CD4-positive, alpha-beta T cell (primary cell): ENCODE data around the gene SSH3. TPM values are rescaled to one million over a fixed set of nuclear protein-coding genes. Genes with fewer than 3 reads are reported as not detected.

ENCODE experiments used
- ATAC-seq: fragments of 200-7000 bp; cut with Tn5 transposase; one replicate; pipeline ENCODE4 v1.10.0; 2022; ENCODE audit warnings: mild to moderate bottlenecking; ENCODE audit not compliant: poor library complexity
- CTCF ChIA-PET: fragments of 350-600 bp; sonication (Branson Sonifier 250); formaldehyde crosslinking; loops from one replicate; lab custom pipeline; 2021; ENCODE audit warnings: antibody characterized with exemption, inconsistent platforms; lab: Charles Lee
- POLR2A ChIA-PET: fragments of 350-600 bp; sonication (Branson Sonifier 250); formaldehyde crosslinking; loops from one replicate; lab custom pipeline; 2021; ENCODE audit warnings: antibody characterized with exemption, inconsistent platforms; lab: Charles Lee
- DNase-seq, 14 experiments: peaks; one replicate each; pipeline ENCODE4 v3.0.0-alpha.2; 2013 to 2020; ENCODE audit warnings: mixed read lengths in 2 of 14
- H3K27ac ChIP-seq, 2 donors: one replicate each; pipeline versions ENCODE4 v1.5.1 to v1.7.0; 2013; ENCODE audit warnings: low read length in 2 of 2, low read depth in 1 of 2, mild to moderate bottlenecking in 1 of 2
- H3K27me3 ChIP-seq, 2 experiments: 1 replicate in 1 of 2; 2 replicates in 1 of 2; pipeline versions ENCODE4 v1.6.1 to v1.7.0; 2013; ENCODE audit warnings: low read length in 2 of 2, control low read depth in 1 of 2, mild to moderate bottlenecking in 1 of 2, moderate library complexity in 1 of 2; ENCODE audit not compliant: insufficient read depth in 2 of 2, control insufficient read depth in 1 of 2
- H3K36me3 ChIP-seq: one replicate; pipeline ENCODE4 v1.6.1; 2013; ENCODE audit warnings: low read length, control low read depth; ENCODE audit not compliant: insufficient read depth
- H3K4me1 ChIP-seq: one replicate; pipeline ENCODE4 v1.6.1; 2013; ENCODE audit warnings: low read length, control low read depth; ENCODE audit not compliant: insufficient read depth
- H3K4me3 ChIP-seq: one replicate; pipeline ENCODE4 v1.5.1; 2013; ENCODE audit warnings: mild to moderate bottlenecking, low read length, moderate library complexity
- H3K9me3 ChIP-seq, 2 experiments: 1 replicate in 1 of 2; 2 replicates in 1 of 2; pipeline versions ENCODE4 v1.6.1 to v1.7.0; 2013; ENCODE audit warnings: low read length in 2 of 2, mild to moderate bottlenecking in 2 of 2, control low read depth in 1 of 2, moderate library complexity in 1 of 2; ENCODE audit not compliant: control insufficient read depth in 1 of 2, insufficient read depth in 1 of 2
- H3K27ac Mint-ChIP-seq: one replicate; pipeline ENCODE4 v1.8.0; 2020; ENCODE audit warnings: mixed read lengths
- H3K27me3 Mint-ChIP-seq: one replicate; pipeline ENCODE4 v1.8.0; 2021; ENCODE audit warnings: mixed read lengths
- H3K36me3 Mint-ChIP-seq: one replicate; pipeline ENCODE4 v1.8.0; 2021; ENCODE audit warnings: low read depth, mixed read lengths
- H3K4me1 Mint-ChIP-seq: one replicate; pipeline ENCODE4 v1.8.0; 2021; ENCODE audit warnings: low read depth, mixed read lengths
- H3K4me3 Mint-ChIP-seq: one replicate; pipeline ENCODE4 v1.8.0; 2020; ENCODE audit warnings: mild to moderate bottlenecking, mixed read lengths
- H3K9me3 Mint-ChIP-seq: one replicate; pipeline ENCODE4 v1.8.0; 2020; ENCODE audit warnings: mixed read lengths
- intact Hi-C, 2 experiments: fragments of 100-400 bp; cut with DNase I in 1 of 2; cut with micrococcal nuclease in 1 of 2; formaldehyde crosslinking; loops; one replicate each; pipeline versions ENCODE4 v1.15.1 to v1.9.0; 2023 to 2025; cut with DNase I, micrococcal nuclease
- total RNA-seq, 174 experiments: library from RNA in 2 of 174; stranded (reverse) in 2 of 174; gene quantifications; one replicate each; pipeline ENCODE4 v1.2.3 and lab custom pipeline; 2021 to 2026
- TF ChIP-seq, protein P1 (sequence below): fragments of 200-600 bp; IDR thresholded peaks from one replicate; pipeline ENCODE4 v1.8.0; 2022; ENCODE audit warnings: antibody characterized with exemption, mild to moderate bottlenecking

SSH3 gene
- total RNA-seq, 2 experiments from 2014 or later, result 8.5 to 8.8 TPM

DNA sequence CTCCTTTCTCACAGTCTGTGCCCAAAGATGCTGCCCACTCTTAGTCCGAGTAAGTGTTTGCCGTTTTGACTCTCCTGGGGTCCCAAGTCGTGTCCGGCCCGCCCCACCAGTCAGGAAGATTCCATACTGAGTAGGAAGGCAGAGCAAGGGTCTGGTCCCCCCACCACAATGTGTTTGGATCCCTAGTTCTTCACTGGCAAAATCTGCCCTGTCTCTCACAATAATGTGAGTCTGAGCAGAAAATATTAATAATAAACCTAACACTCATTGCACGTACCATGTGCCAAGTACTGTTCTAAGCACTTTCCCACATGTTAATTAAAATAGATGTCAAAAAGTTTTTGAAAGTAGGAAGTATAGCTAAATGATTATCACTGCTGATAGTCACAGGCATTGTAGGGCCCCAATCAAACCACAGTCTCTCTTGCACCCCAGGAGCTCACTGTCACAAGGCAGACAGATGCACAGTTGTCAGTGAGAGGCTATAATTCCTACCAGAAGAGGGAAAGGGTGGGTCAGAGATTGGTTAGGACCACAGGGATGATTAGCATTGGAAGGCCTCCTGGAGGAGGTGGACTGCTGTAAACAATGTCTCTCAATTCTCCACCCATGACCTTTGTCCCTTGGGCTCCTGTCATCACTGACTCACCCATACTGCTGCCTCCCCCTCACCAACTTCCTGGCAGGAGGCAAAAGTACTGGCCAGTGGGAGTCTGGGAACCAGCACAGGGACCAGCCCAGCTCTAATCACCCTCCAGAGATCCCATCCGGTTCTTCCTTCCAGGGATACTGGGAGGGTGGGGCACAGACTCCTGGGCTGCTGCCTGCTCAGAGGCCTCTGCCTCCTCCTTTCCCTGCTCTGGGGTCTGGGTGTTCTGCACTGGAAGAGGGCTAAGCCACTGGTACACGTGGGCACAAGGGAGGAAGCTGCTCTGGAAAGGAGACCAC is 51.0 kb downstream of the SSH3 start:
- Mint-ChIP-seq H3K36me3 (peaks cover 14% of the 10 kb centered on the region), H3K27ac (peak overlapping the region; percentile 99), H3K27me3 (no peaks in the 10 kb centered on the region), H3K4me3 (peak overlapping the region; percentile 98), H3K4me1 (peaks cover 50% of the 10 kb centered on the region), H3K9me3 (no peaks in the 10 kb centered on the region)
- POLR2A ChIA-PET, result interaction anchor here (0.8 to 4.7 kb wide), 35 partner anchors 8 to 275 kb away, joined by 3 to 81 read pairs (median 7); partner anchors contain the start of genes AIP, ANKRD13D, CLCF1 and GRK2
- peak overlapping the region; percentile 78 for H3K4me3 ChIP-seq
- DNase-seq (peak in 3 of 14 experiments; percentile 31 to 54 (median 45)), ATAC-seq (no peak)
- peak overlapping the region; percentile 94 to 100 for H3K27ac ChIP-seq
- CTCF ChIA-PET, result interaction anchor here (0.8 to 10.0 kb wide), 8 partner anchors 20 to 273 kb away, joined by 3 to 241 read pairs (median 3); no protein-coding TSS in a partner anchor
- H3K27me3 ChIP-seq, result no peaks in the 10 kb centered on the region
- H3K4me1 ChIP-seq, result peaks cover 67% of the 10 kb centered on the region
- TF ChIP-seq, protein P1, sequence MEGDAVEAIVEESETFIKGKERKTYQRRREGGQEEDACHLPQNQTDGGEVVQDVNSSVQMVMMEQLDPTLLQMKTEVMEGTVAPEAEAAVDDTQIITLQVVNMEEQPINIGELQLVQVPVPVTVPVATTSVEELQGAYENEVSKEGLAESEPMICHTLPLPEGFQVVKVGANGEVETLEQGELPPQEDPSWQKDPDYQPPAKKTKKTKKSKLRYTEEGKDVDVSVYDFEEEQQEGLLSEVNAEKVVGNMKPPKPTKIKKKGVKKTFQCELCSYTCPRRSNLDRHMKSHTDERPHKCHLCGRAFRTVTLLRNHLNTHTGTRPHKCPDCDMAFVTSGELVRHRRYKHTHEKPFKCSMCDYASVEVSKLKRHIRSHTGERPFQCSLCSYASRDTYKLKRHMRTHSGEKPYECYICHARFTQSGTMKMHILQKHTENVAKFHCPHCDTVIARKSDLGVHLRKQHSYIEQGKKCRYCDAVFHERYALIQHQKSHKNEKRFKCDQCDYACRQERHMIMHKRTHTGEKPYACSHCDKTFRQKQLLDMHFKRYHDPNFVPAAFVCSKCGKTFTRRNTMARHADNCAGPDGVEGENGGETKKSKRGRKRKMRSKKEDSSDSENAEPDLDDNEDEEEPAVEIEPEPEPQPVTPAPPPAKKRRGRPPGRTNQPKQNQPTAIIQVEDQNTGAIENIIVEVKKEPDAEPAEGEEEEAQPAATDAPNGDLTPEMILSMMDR, result no peak
- intact Hi-C loops, result loop anchor here (5.0 to 10.0 kb wide), 4 partner anchors 253 to 400 kb away; partner anchors contain the start of genes ACY3 (in 1 of the 2), NDUFV1 (in 1 of the 2) and PC (in 1 of the 2)
- no peaks in the 10 kb centered on the region for H3K9me3 ChIP-seq
- peaks cover 5% of the 10 kb centered on the region for H3K36me3 ChIP-seq

DNA sequence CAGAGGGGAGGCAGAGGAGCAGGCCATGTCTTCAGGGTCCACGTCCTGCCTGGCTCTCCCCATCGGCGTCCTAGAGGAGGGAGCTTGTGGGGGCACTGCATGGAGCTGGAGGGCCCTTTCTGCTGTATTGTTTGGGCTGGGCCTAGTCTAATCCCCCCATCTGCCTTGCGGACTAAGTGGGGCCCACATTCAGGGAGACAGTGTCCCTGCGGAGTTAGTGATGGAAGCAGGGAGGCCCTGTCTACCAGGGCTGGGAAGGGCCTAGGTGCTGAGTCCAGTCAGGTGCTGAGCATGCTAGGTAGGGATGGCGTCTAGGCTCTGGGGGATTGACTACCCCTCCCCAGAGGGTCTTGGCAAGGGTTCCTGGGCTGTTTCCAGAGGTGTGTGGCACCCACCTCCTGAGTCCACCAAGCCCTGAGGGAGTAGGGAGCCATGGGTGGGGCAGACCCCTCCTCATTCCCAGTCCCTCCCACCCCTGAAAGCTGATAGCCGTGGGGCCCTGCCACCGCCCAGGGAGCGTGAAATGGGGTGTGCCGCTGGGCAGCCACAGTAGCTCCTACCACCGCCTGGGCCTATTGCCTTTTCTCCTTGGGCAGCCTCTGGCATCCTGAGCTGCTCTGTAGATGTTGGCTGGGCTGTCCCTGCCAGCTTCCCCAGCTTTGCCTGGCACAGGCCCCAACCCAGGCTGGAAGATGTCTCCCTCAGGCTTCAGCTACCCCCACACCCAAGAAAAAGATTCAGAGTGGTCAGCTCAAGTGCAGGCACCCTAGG is 51.9 kb downstream of the SSH3 start:
- H3K9me3 ChIP-seq, result no peaks in the 10 kb centered on the region
- Mint-ChIP-seq H3K4me3 (peak overlapping the region; percentile 30), H3K27ac (peak overlapping the region; percentile 99), H3K4me1 (peaks cover 42% of the 10 kb centered on the region), H3K36me3 (peaks cover 14% of the 10 kb centered on the region), H3K9me3 (no peaks in the 10 kb centered on the region), H3K27me3 (no peaks in the 10 kb centered on the region)
- peaks cover 67% of the 10 kb centered on the region for H3K4me1 ChIP-seq
- ATAC-seq (no peak), DNase-seq (no peak)
- POLR2A ChIA-PET, result interaction anchor here (1.0 to 4.3 kb wide), 4 partner anchors 11 to 67 kb away, joined by 3 to 23 read pairs (median 4); partner anchors contain the start of genes ANKRD13D and CLCF1
- H3K27me3 ChIP-seq, result no peaks in the 10 kb centered on the region
- TF ChIP-seq, protein P1, result no peak
- H3K4me3 ChIP-seq, result no peak overlapping the region
- CTCF ChIA-PET, result interaction anchor here (1.4 to 10.0 kb wide), 3 partner anchors 9 to 27 kb away, joined by 7 to 241 read pairs (median 20); no protein-coding TSS in a partner anchor
- H3K36me3 ChIP-seq, result peaks cover 5% of the 10 kb centered on the region
- H3K27ac ChIP-seq, result peak overlapping the region; percentile 94 to 100
- intact Hi-C loops, result loop anchor here (10.0 kb wide), 2 partner anchors 300 to 400 kb away; partner anchors contain the start of genes ACY3 (in 1 of the 2) and PC (in 1 of the 2)
